Left ventricle myocardium inferior (tissue), 1 donor: Measurements from ENCODE around the gene STARD13. TPM values are rescaled to one million over a fixed set of nuclear protein-coding genes. Genes with fewer than 3 reads are reported as not detected.

Source experiments
- DNase-seq: peaks from one replicate; pipeline ENCODE4 v3.0.0-alpha.2; 2020
- H3K27ac ChIP-seq: fragments of 200-600 bp; replicated peaks from 2 replicates; pipeline ENCODE4 v1.8.0; 2021
- H3K27me3 ChIP-seq: fragments of 200-600 bp; 2 replicates; pipeline ENCODE4 v1.8.0; 2021; ENCODE audit warnings: low read depth
- H3K36me3 ChIP-seq: fragments of 200-600 bp; 2 replicates; pipeline ENCODE4 v1.8.0; 2021
- H3K4me1 ChIP-seq: fragments of 200-600 bp; 2 replicates; pipeline ENCODE4 v1.8.0; 2021
- H3K4me3 ChIP-seq: fragments of 200-600 bp; 2 replicates; pipeline ENCODE4 v1.8.0; 2021; ENCODE audit warnings: mild to moderate bottlenecking, moderate library complexity
- H3K9me3 ChIP-seq: fragments of 200-600 bp; replicated peaks from 2 replicates; pipeline ENCODE4 v1.8.0; 2021
- CTCF ChIP-seq: fragments of 200-600 bp; IDR thresholded peaks from 2 replicates; pipeline ENCODE4 v1.8.0; 2021; ENCODE audit warnings: antibody characterized with exemption, mild to moderate bottlenecking, borderline replicate concordance
- intact Hi-C: fragments of 100-400 bp; cut with micrococcal nuclease; formaldehyde crosslinking; loops from one replicate; pipeline ENCODE4 v1.11.0; 2022
- total RNA-seq: library from RNA; stranded (reverse); fragmentation: NEBNext Ultra II Directional; extraction: Animal tissue kit (Norgen Biotek cat#: 25700); gene quantifications from one replicate; pipeline ENCODE4 v1.2.1, GENCODE V29; 2021
- donor health status: DM: no; HTN: yes; CAD: no; lungs with severe emphysema.

STARD13 gene
- total RNA-seq, 1 donor from 2014 or later, result 29.9 TPM

- Histone ChIP-seq H3K4me1 (peaks cover 46% of the 10 kb centered on the region), H3K27me3 (no peaks in the 10 kb centered on the region), H3K4me3 (no peak overlapping the region), H3K9me3 (peaks cover 11% of the 10 kb centered on the region), H3K27ac (no peak overlapping the region), H3K36me3 (peaks cover 64% of the 10 kb centered on the region)
- no peak for TF ChIP-seq CTCF
- intact Hi-C loops, result no loop called here
- DNase-seq, result no peak
Measured at GRCh38 chr13:33158816-33159215, 126.7 kb downstream of the STARD13 start.

GRCh38 chr13:33158271-33158670 lies 127.3 kb downstream of the STARD13 start:
- Histone ChIP-seq H3K9me3 (peaks cover 11% of the 10 kb centered on the region), H3K4me3 (no peak overlapping the region), H3K36me3 (peaks cover 61% of the 10 kb centered on the region), H3K27ac (no peak overlapping the region), H3K4me1 (peaks cover 48% of the 10 kb centered on the region), H3K27me3 (no peaks in the 10 kb centered on the region)
- DNase-seq, result no peak
- no peak for TF ChIP-seq CTCF
- intact Hi-C loops, result no loop called here

- no peaks in the 10 kb centered on the region for H3K9me3 ChIP-seq
- H3K36me3 ChIP-seq, result peaks cover 45% of the 10 kb centered on the region
- no peak for TF ChIP-seq CTCF
- peaks cover 70% of the 10 kb centered on the region for H3K4me1 ChIP-seq
- no peaks in the 10 kb centered on the region for H3K27me3 ChIP-seq
- H3K4me3 ChIP-seq, result no peak overlapping the region
- intact Hi-C loops, result no loop called here
- DNase-seq, result no peak
- H3K27ac ChIP-seq, result peak overlapping the region; percentile 74
Measured at GRCh38 chr13:33154911-33155310, 130.6 kb downstream of the STARD13 start.

- intact Hi-C loops, result no loop called here
- Histone ChIP-seq H3K27me3 (no peaks in the 10 kb centered on the region), H3K4me3 (no peak overlapping the region), H3K27ac (peak overlapping the region; percentile 74), H3K36me3 (peaks cover 37% of the 10 kb centered on the region), H3K4me1 (peaks cover 60% of the 10 kb centered on the region), H3K9me3 (no peaks in the 10 kb centered on the region)
- TF ChIP-seq CTCF, result no peak
- DNase-seq, result peak; percentile 52
Measured at GRCh38 chr13:33153421-33154404, 131.8 kb downstream of the STARD13 start.

GRCh38 chr13:33152389-33152788 lies 133.2 kb downstream of the STARD13 start:
- Histone ChIP-seq H3K27ac (peak overlapping the region; percentile 74), H3K4me1 (peaks cover 60% of the 10 kb centered on the region), H3K36me3 (peaks cover 25% of the 10 kb centered on the region), H3K4me3 (no peak overlapping the region), H3K27me3 (no peaks in the 10 kb centered on the region), H3K9me3 (no peaks in the 10 kb centered on the region)
- intact Hi-C loops, result no loop called here
- TF ChIP-seq CTCF, result no peak
- no peak for DNase-seq
